ENCODE data around the gene GDF2.

GDF2 gene

DNA sequence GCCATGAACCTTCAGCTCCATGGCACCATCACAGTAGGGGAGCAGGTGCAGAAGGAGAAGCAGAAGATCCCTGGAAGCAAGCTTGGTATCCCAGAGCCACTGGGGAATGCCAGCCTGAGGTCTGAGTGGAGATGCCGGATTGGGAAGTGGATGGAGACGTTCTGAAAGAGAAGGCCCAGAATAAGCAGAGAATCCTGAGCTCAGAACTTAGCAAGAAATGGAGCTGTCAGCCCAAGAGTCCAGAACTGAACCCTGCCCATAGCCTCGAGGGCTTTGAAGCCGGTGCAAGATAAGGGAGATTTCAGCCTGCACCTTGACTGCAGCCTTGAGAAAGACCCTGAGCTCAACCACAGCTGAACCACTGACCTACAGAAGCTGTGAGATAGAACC lies 36.1 kb upstream of the GDF2 start:
- ChIA-PET POLR2A (no interaction called here), CTCF (interaction anchor here (2.1 kb wide), 1 partner anchor 238 kb away, joined by 9 read pairs; no protein-coding TSS in a partner anchor)
- TF ChIP-seq, protein P1, sequence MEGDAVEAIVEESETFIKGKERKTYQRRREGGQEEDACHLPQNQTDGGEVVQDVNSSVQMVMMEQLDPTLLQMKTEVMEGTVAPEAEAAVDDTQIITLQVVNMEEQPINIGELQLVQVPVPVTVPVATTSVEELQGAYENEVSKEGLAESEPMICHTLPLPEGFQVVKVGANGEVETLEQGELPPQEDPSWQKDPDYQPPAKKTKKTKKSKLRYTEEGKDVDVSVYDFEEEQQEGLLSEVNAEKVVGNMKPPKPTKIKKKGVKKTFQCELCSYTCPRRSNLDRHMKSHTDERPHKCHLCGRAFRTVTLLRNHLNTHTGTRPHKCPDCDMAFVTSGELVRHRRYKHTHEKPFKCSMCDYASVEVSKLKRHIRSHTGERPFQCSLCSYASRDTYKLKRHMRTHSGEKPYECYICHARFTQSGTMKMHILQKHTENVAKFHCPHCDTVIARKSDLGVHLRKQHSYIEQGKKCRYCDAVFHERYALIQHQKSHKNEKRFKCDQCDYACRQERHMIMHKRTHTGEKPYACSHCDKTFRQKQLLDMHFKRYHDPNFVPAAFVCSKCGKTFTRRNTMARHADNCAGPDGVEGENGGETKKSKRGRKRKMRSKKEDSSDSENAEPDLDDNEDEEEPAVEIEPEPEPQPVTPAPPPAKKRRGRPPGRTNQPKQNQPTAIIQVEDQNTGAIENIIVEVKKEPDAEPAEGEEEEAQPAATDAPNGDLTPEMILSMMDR (IDR thresholded peaks at IDR 0.05; ENCODE audit: insufficient read depth, low read length, missing control alignments), result no peak
- no peak overlapping the region for H3K4me3 ChIP-seq (ENCODE audit: low read depth, low read length)
- no peak for DNase-seq (ENCODE audit: low read depth, low spot score)

DNA sequence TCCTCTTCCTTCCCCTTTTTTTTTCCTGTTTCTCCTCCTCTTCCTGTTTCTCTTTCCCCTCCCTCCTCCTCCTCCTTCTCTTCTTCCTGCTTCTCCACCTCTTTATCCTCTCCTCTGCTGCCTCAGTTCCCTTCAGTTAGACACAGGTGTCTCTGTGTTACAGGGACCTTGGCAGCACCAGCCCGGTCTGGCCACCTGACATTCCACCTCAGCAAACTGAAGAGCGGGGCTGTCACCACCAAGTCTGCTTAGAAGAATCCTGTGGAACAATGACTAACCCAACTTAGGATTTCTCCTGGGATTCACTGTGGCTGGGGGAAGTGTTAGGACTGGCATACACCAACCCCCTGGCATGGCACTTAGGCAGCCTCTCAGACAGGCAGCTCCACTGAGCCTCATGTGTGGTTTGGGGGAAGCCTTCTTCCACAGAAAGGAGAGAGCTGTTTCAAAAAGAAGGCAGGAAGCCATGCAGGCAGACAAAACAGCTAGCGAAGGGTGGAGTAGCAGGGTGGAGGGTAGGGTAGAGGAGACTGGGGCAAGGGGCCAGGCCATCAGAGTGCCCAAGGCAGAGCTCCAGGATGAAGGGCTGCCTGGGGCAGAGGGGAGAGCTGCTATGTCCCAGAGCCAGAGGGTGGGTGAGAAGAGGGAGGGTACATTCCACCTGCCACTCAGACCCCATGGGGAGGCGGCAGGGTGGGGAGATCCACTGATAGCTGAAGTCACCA lies 35.5 kb upstream of the GDF2 start:
- POLR2A ChIA-PET, result no interaction called here
- TF ChIP-seq, protein P1 (IDR thresholded peaks at IDR 0.05; ENCODE audit: insufficient read depth, low read length, missing control alignments), result no peak
- DNase-seq (ENCODE audit: low read depth, low spot score), result no peak
- H3K4me3 ChIP-seq (ENCODE audit: low read depth, low read length), result no peak overlapping the region
- CTCF ChIA-PET, result interaction anchor here (2.1 kb wide), 1 partner anchor 239 kb away, joined by 9 read pairs; no protein-coding TSS in a partner anchor

DNA sequence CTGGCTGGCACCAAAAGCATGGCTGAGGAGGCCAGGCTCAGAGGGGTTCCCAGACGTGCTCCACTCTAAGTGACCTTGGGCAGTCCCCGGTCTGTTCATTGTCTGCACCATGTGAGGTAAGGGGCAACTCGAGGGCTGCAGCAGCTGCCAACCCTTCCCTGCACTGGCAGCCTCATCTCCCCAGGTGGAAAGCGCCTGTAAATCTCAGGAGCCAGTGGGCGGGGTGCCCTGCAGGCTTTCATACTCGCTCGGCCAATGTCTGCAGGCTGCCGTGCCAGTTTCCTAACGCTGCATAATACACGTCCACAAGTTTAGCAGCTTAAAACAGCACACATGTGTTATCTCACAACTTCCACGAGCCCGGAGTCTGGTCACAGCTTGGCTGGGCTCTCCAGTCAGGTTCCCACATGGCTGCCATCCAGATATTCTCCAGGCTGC lies 34.9 kb upstream of the GDF2 start:
- H3K4me3 ChIP-seq (ENCODE audit: low read depth, low read length), result no peak overlapping the region
- ChIA-PET POLR2A (no interaction called here), CTCF (interaction anchor here (2.1 kb wide), 1 partner anchor 240 kb away, joined by 9 read pairs; no protein-coding TSS in a partner anchor)
- TF ChIP-seq, protein P1 (IDR thresholded peaks at IDR 0.05; ENCODE audit: insufficient read depth, low read length, missing control alignments), result no peak
- no peak for DNase-seq (ENCODE audit: low read depth, low spot score)

DNA sequence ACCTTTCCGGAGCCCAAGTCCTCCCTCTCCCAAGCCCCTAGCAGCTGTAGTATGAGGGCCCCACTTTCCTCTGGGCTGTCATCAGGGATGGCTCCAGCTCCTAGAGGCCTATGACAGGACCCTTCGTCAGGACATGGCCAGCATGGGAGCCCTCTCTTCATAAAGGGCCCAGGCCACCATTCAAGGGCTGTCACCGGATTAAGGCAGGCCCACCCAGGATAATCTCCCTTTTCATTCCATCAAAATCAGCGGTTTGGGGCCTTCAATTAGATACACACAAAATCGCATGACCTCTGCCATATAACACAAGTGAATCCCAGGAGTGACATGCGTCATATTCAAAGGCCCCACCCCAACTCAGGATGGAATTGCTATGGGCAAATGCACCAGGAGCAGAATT lies 34.4 kb upstream of the GDF2 start:
- ChIA-PET CTCF (interaction anchor here (1.8 to 2.1 kb wide), 2 partner anchors 240 kb away, joined by 5 to 9 read pairs; no protein-coding TSS in a partner anchor), POLR2A (no interaction called here)
- DNase-seq (ENCODE audit: low read depth, low spot score), result no peak
- H3K4me3 ChIP-seq (ENCODE audit: low read depth, low read length), result no peak overlapping the region
- TF ChIP-seq, protein P1 (IDR thresholded peaks at IDR 0.05; ENCODE audit: insufficient read depth, low read length, missing control alignments), result no peak

DNA sequence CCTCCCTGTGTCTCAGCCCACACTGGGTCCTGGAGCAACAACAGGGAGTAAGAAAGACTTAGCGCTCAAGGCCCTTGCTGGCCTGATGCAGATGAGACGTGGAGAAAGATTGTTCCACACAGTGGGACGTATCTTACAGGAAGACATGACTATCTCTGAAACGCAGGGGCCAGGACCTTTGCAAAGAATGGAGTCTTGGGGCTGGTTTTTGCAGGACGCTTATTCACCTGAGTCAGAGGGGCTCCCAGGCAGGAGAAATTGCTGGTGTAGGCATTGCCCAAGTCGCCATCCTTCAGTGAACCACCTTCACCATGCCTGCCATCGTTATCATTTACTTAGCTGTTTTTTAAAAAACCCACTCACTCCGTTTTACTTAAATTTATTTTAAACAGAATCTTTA lies 34.0 kb upstream of the GDF2 start:
- ChIA-PET CTCF (interaction anchor here (1.6 to 1.8 kb wide), 2 partner anchors 240 to 243 kb away, joined by 4 to 5 read pairs; no protein-coding TSS in a partner anchor), POLR2A (no interaction called here)
- TF ChIP-seq, protein P1 (IDR thresholded peaks at IDR 0.05; ENCODE audit: insufficient read depth, low read length, missing control alignments), result no peak
- H3K4me3 ChIP-seq (ENCODE audit: low read depth, low read length), result no peak overlapping the region
- no peak for DNase-seq (ENCODE audit: low read depth, low spot score)

DNA sequence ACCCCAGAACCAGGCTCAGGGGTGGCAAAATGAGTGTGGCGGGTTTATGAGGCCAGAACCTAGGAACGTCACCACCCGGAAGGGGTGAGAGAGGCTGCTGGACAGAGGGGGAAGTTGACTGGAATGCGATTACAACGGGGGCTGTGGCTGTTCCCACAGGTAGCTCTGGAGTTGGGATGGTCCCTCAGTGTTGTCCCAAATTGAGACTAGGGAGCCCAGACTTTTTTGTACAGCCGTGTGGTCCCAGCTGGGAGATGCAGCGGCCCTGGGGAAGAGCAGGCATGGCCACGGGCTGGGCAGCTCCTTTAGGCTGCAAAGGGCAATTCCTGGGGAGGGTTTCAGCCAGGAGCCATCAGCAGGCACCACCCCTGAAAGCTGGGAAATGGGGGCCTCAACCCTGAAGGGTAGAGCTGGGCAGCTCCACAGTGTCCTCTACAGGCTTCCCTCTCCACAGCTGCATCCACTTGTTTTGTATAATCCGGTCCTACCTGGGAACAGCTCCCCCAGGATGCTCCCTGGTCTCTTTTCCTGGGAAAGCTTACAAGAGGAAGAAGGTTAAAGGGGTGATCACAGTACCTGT lies 33.2 kb upstream of the GDF2 start:
- no peak for DNase-seq (ENCODE audit: low read depth, low spot score)
- ChIA-PET POLR2A (no interaction called here), CTCF (interaction anchor here (1.6 to 1.8 kb wide), 2 partner anchors 241 to 244 kb away, joined by 4 to 5 read pairs; no protein-coding TSS in a partner anchor)
- TF ChIP-seq, protein P1 (IDR thresholded peaks at IDR 0.05; ENCODE audit: insufficient read depth, low read length, missing control alignments), result no peak
- no peak overlapping the region for H3K4me3 ChIP-seq (ENCODE audit: low read depth, low read length)

All from AG04449 (cell line).